A549 (cell line): ENCODE data around the gene PTBP1. TPM values are rescaled to one million over a fixed set of nuclear protein-coding genes. Genes with fewer than 3 reads are reported as not detected.

Source experiments
- ATAC-seq, 2 experiments: fragments of 200-7000 bp in 1 of 2; fragments of >200 bp in 1 of 2; cut with Nextera tagmentation in 1 of 2; cut with Tn5 transposase in 1 of 2; 3 replicates each; pipeline versions ENCODE4 v1.8.0 to v1.9.1; 2018 to 2020; ENCODE audit warnings: mild to moderate bottlenecking in 1 of 2, moderate library complexity in 1 of 2
- CTCF ChIA-PET: fragments of 300-600 bp; sonication (Branson Sonifier 250); formaldehyde crosslinking; extraction: SDS; loops from one replicate; lab custom pipeline; 2021; ENCODE audit warnings: antibody characterized with exemption, inconsistent platforms; lab: Yijun Ruan, JAX
- POLR2A ChIA-PET: fragments of 350-600 bp; formaldehyde crosslinking; extraction: SDS; loops from one replicate; lab custom pipeline; 2021; ENCODE audit warnings: antibody characterized with exemption, inconsistent platforms; lab: Yijun Ruan, JAX
- DNase-seq, 2 experiments: peaks; one replicate each; pipeline versions ENCODE4 v3.0.0 to v3.0.0-alpha.2; 2011 to 2016; ENCODE audit warnings: low read depth in 1 of 2, low spot score in 1 of 2
- FAIRE-seq: peaks from 2 replicates; lab custom pipeline; 2011; peaks lifted over from hg19 to GRCh38; lab: Jason Lieb, UNC
- H3K27ac ChIP-seq, 2 experiments: fragments of >200 bp; sonication (Bioruptor Twin); formaldehyde crosslinking; 3 replicates each; pipeline ENCODE4 v1.5.1; 2016 to 2017
- H3K4me1 ChIP-seq: fragments of >200 bp; sonication (Bioruptor Twin); formaldehyde crosslinking; 3 replicates; pipeline ENCODE4 v1.6.1; 2016
- H3K4me2 ChIP-seq: fragments of >200 bp; sonication (Bioruptor Twin); formaldehyde crosslinking; 3 replicates; pipeline ENCODE4 v1.6.1; 2016
- H3K4me3 ChIP-seq: fragments of >200 bp; sonication (Bioruptor Twin); formaldehyde crosslinking; 3 replicates; pipeline ENCODE4 v1.5.1; 2016
- H3K9me3 ChIP-seq: fragments of >200 bp; sonication (Bioruptor Twin); formaldehyde crosslinking; 3 replicates; pipeline ENCODE4 v1.6.1; 2016
- BCL3 ChIP-seq: fragments of >200 bp; sonication (Bioruptor Twin); formaldehyde crosslinking; IDR thresholded peaks from 3 replicates; pipeline ENCODE4 v1.6.1; 2016
- BHLHE40 ChIP-seq: IDR thresholded peaks from 2 replicates; pipeline ENCODE4 v1.6.1; 2012; ENCODE audit warnings: low read depth, low read length, inconsistent platforms
- CBX2 ChIP-seq: fragments of 200-600 bp; sonication (generic); IDR thresholded peaks from 2 replicates; pipeline ENCODE4 v1.6.1; 2016; ENCODE audit warnings: low read depth, mild to moderate bottlenecking, borderline replicate concordance
- CEBPB ChIP-seq, 2 experiments: fragments of >200 bp in 1 of 2; sonication (Bioruptor Twin) in 1 of 2; formaldehyde crosslinking in 1 of 2; IDR thresholded peaks; 2 replicates each; pipeline ENCODE4 v1.6.1; 2012 to 2016
- CHD4 ChIP-seq: fragments of 200-600 bp; sonication (generic); IDR thresholded peaks from 2 replicates; pipeline ENCODE4 v1.6.1; 2016; ENCODE audit warnings: antibody characterized with exemption, mild to moderate bottlenecking, borderline replicate concordance
- E2F6 ChIP-seq: IDR thresholded peaks from 2 replicates; pipeline ENCODE4 v1.6.1; 2012; ENCODE audit warnings: low read depth, borderline replicate concordance
- EHMT2 ChIP-seq: fragments of 200-600 bp; sonication (generic); IDR thresholded peaks from 2 replicates; pipeline ENCODE4 v1.6.1; 2016; ENCODE audit warnings: antibody characterized with exemption, low read depth, mild to moderate bottlenecking, moderate library complexity
- EP300 ChIP-seq, 2 experiments: fragments of >200 bp; sonication (Bioruptor Twin); formaldehyde crosslinking; IDR thresholded peaks; 2 replicates in 1 of 2; 3 replicates in 1 of 2; pipeline ENCODE4 v1.6.1; 2016 to 2017
- ESRRA ChIP-seq: fragments of 150-350 bp; IDR thresholded peaks from 2 replicates; pipeline ENCODE4 v1.6.1; 2014; ENCODE audit warnings: mild to moderate bottlenecking, low read length, borderline replicate concordance
- FOSB ChIP-seq: fragments of 250-450 bp; sonication (Bioruptor Pico); IDR thresholded peaks from 2 replicates; pipeline ENCODE4 v1.5.0; 2020; ENCODE audit warnings: mild to moderate bottlenecking, moderate library complexity
- FOSL2 ChIP-seq, 2 experiments: fragments of 450-650 bp in 1 of 2; fragments of >200 bp in 1 of 2; sonication (Bioruptor Twin) in 1 of 2; formaldehyde crosslinking; IDR thresholded peaks; 2 replicates each; pipeline versions ENCODE4 v1.5.0 to v1.6.1; 2016 to 2020; ENCODE audit warnings: mild to moderate bottlenecking in 1 of 2, moderate library complexity in 1 of 2
- GATA3 ChIP-seq: IDR thresholded peaks from 2 replicates; pipeline ENCODE4 v1.6.1; 2012; ENCODE audit warnings: borderline replicate concordance
- HDAC2 ChIP-seq: fragments of 200-600 bp; sonication (generic); IDR thresholded peaks from 2 replicates; pipeline ENCODE4 v1.6.1; 2016
- HES2 ChIP-seq: fragments of >200 bp; sonication (Bioruptor Twin); formaldehyde crosslinking; IDR thresholded peaks from 2 replicates; pipeline ENCODE4 v1.6.1; 2016
- JUN ChIP-seq, 2 experiments: fragments of >200 bp; sonication (Bioruptor Twin); formaldehyde crosslinking; IDR thresholded peaks; 2 replicates in 1 of 2; 3 replicates in 1 of 2; pipeline ENCODE4 v1.6.1; 2016 to 2017
- JUNB ChIP-seq: fragments of >200 bp; sonication (Bioruptor Twin); formaldehyde crosslinking; IDR thresholded peaks from 2 replicates; pipeline ENCODE4 v1.6.1; 2016
- KDM1A ChIP-seq: fragments of 200-600 bp; sonication (generic); IDR thresholded peaks from 2 replicates; pipeline ENCODE4 v1.6.1; 2016; ENCODE audit warnings: low read depth, mild to moderate bottlenecking
- KDM5A ChIP-seq: fragments of 200-600 bp; sonication (generic); IDR thresholded peaks from 2 replicates; pipeline ENCODE4 v1.6.1; 2016; ENCODE audit warnings: antibody characterized with exemption, mild to moderate bottlenecking
- MYC ChIP-seq: IDR thresholded peaks from 2 replicates; pipeline ENCODE4 v1.6.1; 2012; ENCODE audit warnings: mild to moderate bottlenecking, inconsistent platforms, low read length, improper control_type of control experiment, borderline replicate concordance
- NPAS2 ChIP-seq: fragments of 250-450 bp; sonication (Bioruptor Pico); IDR thresholded peaks from 2 replicates; pipeline ENCODE4 v1.8.0; 2022; ENCODE audit warnings: mild to moderate bottlenecking, moderate library complexity, borderline replicate concordance
- PBX3 ChIP-seq: IDR thresholded peaks from 2 replicates; pipeline ENCODE4 v1.6.1; 2012
- POLR2A ChIP-seq: IDR thresholded peaks from 2 replicates; pipeline ENCODE4 v1.6.1; 2012; ENCODE audit warnings: mild to moderate bottlenecking, low read length
- RARB ChIP-seq: fragments of 250-450 bp; sonication (Bioruptor Pico); IDR thresholded peaks from 2 replicates; pipeline ENCODE4 v1.8.0; 2021; ENCODE audit warnings: mild to moderate bottlenecking, moderate library complexity
- RFX5 ChIP-seq: fragments of 450-650 bp; IDR thresholded peaks from 2 replicates; pipeline ENCODE4 v1.7.1; 2014; ENCODE audit warnings: antibody characterized with exemption, mild to moderate bottlenecking, moderate library complexity
- RNF2 ChIP-seq: fragments of 200-600 bp; sonication (generic); IDR thresholded peaks from 2 replicates; pipeline ENCODE4 v1.6.1; 2016; ENCODE audit warnings: low read depth, mild to moderate bottlenecking, antibody characterized with exemption, moderate library complexity, borderline replicate concordance
- SREBF2 ChIP-seq: fragments of 450-650 bp; IDR thresholded peaks from 2 replicates; pipeline ENCODE4 v1.6.1; 2014; ENCODE audit warnings: mild to moderate bottlenecking, moderate library complexity
- TFCP2L1 ChIP-seq: fragments of 250-450 bp; sonication (Bioruptor Pico); IDR thresholded peaks from 2 replicates; pipeline ENCODE4 v1.5.0; 2021; ENCODE audit warnings: mild to moderate bottlenecking
- ZC3H11A ChIP-seq: fragments of 450-650 bp; IDR thresholded peaks from 2 replicates; pipeline ENCODE4 v1.6.1; 2014; ENCODE audit warnings: antibody characterized with exemption, mild to moderate bottlenecking
- ZNF302 ChIP-seq: fragments of 250-450 bp; sonication (Bioruptor Pico); IDR thresholded peaks from 2 replicates; pipeline ENCODE4 v1.9.0; 2021; ENCODE audit warnings: inconsistent platforms, mild to moderate bottlenecking, moderate library complexity
- ZSCAN20 ChIP-seq: fragments of 250-450 bp; sonication (Bioruptor Pico); IDR thresholded peaks from 2 replicates; pipeline ENCODE4 v1.8.0; 2022; ENCODE audit warnings: mild to moderate bottlenecking, moderate library complexity
- WGBS: methylation state at CpG from one replicate; pipeline ENCODE4 v1.1.6; 2017; ENCODE audit errors: missing lambda C conversion rate; 5-methylcytosine and 5-hydroxymethylcytosine counted together
- polyA plus RNA-seq, 4 experiments: library from polyadenylated mRNA; depleted of rRNA in 3 of 4; stranded (reverse); fragments of >200 nt; fragmentation: RNase III in 1 of 4; extraction: RNeasy Plus Mini Kit Qiagen cat#74134 plus additional on column Dnase treatment in 1 of 4; gene quantifications; 2 replicates in 3 of 4; 3 replicates in 1 of 4; pipeline ENCODE4 v1.2.3, GENCODE V29; 2011 to 2017
- TF ChIP-seq, protein P1 (sequence below): fragments of 150-350 bp; IDR thresholded peaks from 2 replicates; pipeline ENCODE4 v1.6.1; 2014; ENCODE audit warnings: low read depth, mild to moderate bottlenecking, low read length
- TF ChIP-seq, protein P2 (sequence below): fragments of 250-450 bp; sonication (Bioruptor Pico); IDR thresholded peaks from 2 replicates; pipeline ENCODE4 v1.5.0; 2020; ENCODE audit warnings: low read depth, mild to moderate bottlenecking, moderate library complexity

Gene PTBP1
- polyA plus RNA-seq, 2 of the 4 experiments (the other 2 are of a cell fraction) = 144 to 264 TPM

GRCh38 chr19:778910-779653 is 18.2 kb upstream of the PTBP1 start:
- Histone ChIP-seq H3K27ac (peak overlapping the region; percentile 88 to 100), H3K4me3 (no peak overlapping the region), H3K9me3 (no peaks in the 10 kb centered on the region), H3K4me2 (peak overlapping the region; percentile 46), H3K4me1 (peaks cover 30% of the 10 kb centered on the region)
- 50% methylated on average over 34 of the region's 36 CpGs for WGBS
- ATAC-seq = peak; percentile 41 to 72
- POLR2A ChIA-PET = interaction anchor here (1.2 kb wide), 1 partner anchor 27 kb away, joined by 10 read pairs; no protein-coding TSS in a partner anchor
- peak; percentile 52 to 92 for DNase-seq
- CTCF ChIA-PET = interaction anchor here (1.1 kb wide), 1 partner anchor 9 kb away, joined by 5 read pairs; no protein-coding TSS in a partner anchor
- no peak for FAIRE-seq
- TF ChIP-seq JUNB (no peak), TFCP2L1 (CRISPR knock-in tag) (no peak), RNF2 (no peak), PBX3 (no peak), FOSB (CRISPR knock-in tag) (no peak), JUN (IDR thresholded peaks at IDR 0.05) (peak; percentile 29 to 76; a peak in 4 of 5 replicates), SREBF2 (no peak), ESRRA (no peak), CHD4 (no peak), EHMT2 (no peak), E2F6 (peak; percentile 93), RFX5 (no peak), ZNF302 (CRISPR knock-in tag) (no peak), BHLHE40 (no peak), ZC3H11A (no peak), EP300 (IDR thresholded peaks at IDR 0.05) (peak; percentile 20 to 42; a peak in 2 of 5 replicates), CEBPB (IDR thresholded peaks at IDR 0.05) (peak; percentile 84 to 96), FOSL2 (IDR thresholded peaks at IDR 0.05) (no peak), FOSL2 (CRISPR knock-in tag; IDR thresholded peaks at IDR 0.05) (peak; percentile 39), BCL3 (no peak), CBX2 (no peak), RARB (CRISPR knock-in tag) (0 out of 2 replicates have a peak, but pooled peaks have one; percentile 21), ZSCAN20 (peak; percentile 48; the same call in 1 of the 2 replicates), MYC (peak; percentile 89), NPAS2 (CRISPR knock-in tag) (no peak), POLR2A (no peak), KDM5A (no peak), HES2 (0 out of 2 replicates have a peak, but pooled peaks have one; percentile 25), GATA3 (peak; percentile 33; the same call in 1 of the 2 replicates), KDM1A (no peak), HDAC2 (no peak)
- TF ChIP-seq, protein P1, sequence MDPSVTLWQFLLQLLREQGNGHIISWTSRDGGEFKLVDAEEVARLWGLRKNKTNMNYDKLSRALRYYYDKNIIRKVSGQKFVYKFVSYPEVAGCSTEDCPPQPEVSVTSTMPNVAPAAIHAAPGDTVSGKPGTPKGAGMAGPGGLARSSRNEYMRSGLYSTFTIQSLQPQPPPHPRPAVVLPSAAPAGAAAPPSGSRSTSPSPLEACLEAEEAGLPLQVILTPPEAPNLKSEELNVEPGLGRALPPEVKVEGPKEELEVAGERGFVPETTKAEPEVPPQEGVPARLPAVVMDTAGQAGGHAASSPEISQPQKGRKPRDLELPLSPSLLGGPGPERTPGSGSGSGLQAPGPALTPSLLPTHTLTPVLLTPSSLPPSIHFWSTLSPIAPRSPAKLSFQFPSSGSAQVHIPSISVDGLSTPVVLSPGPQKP = no peak
- TF ChIP-seq, protein P2, sequence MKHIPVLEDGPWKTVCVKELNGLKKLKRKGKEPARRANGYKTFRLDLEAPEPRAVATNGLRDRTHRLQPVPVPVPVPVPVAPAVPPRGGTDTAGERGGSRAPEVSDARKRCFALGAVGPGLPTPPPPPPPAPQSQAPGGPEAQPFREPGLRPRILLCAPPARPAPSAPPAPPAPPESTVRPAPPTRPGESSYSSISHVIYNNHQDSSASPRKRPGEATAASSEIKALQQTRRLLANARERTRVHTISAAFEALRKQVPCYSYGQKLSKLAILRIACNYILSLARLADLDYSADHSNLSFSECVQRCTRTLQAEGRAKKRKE (CRISPR knock-in tag) = no peak
